OCI-LY1 (cell line): Measurements from ENCODE around the gene ADCK1.
"Not testable (repeated sequence)": the region's sequence is repeated elsewhere in the genome, so short reads cannot be mapped to it uniquely, and the experiment has no call there.

Experiments
- H2AFZ ChIP-seq: fragments of 200-600 bp; sonication (generic), shearing (Covaris generic); 2 replicates; pipeline ENCODE4 v1.6.0; 2014; ENCODE audit warnings: antibody characterized with exemption, mild to moderate bottlenecking, low read length
- H3F3A ChIP-seq: fragments of 200-600 bp; sonication (generic), shearing (Covaris generic); 2 replicates; pipeline ENCODE4 v1.6.0; 2014; ENCODE audit warnings: mild to moderate bottlenecking, antibody characterized with exemption, low read length, moderate library complexity; ENCODE audit not compliant: insufficient read depth
- H3K27ac ChIP-seq: fragments of 200-600 bp; sonication (generic); 2 replicates; pipeline ENCODE4 v1.5.1; 2014; ENCODE audit warnings: low read length, mixed run types, mild to moderate bottlenecking, low read depth; ENCODE audit not compliant: poor library complexity, severe bottlenecking
- H3K27me3 ChIP-seq: fragments of 200-600 bp; sonication (generic); 2 replicates; pipeline ENCODE4 v1.6.0; 2014; ENCODE audit warnings: antibody characterized with exemption, mild to moderate bottlenecking, low read length, moderate library complexity; ENCODE audit not compliant: insufficient read depth
- H3K36me3 ChIP-seq: fragments of 200-600 bp; sonication (generic); 2 replicates; pipeline ENCODE4 v1.6.1; 2014; ENCODE audit warnings: mild to moderate bottlenecking, antibody characterized with exemption, low read length, moderate library complexity, mixed read lengths; ENCODE audit not compliant: insufficient read depth
- H3K4me1 ChIP-seq: fragments of 200-600 bp; sonication (generic); 2 replicates; pipeline ENCODE4 v1.5.1; 2014; ENCODE audit warnings: mild to moderate bottlenecking, low read length, moderate library complexity; ENCODE audit not compliant: insufficient read depth, severe bottlenecking
- H3K4me2 ChIP-seq: fragments of 200-600 bp; sonication (generic), shearing (Covaris generic); 2 replicates; pipeline ENCODE4 v1.6.1; 2014; ENCODE audit warnings: low read length
- H3K4me3 ChIP-seq: fragments of 200-600 bp; sonication (generic); 2 replicates; pipeline ENCODE4 v1.5.1; 2014; ENCODE audit warnings: low read length, low read depth, mild to moderate bottlenecking, mixed read lengths; ENCODE audit not compliant: poor library complexity, severe bottlenecking
- H3K79me2 ChIP-seq: fragments of 200-600 bp; shearing (Covaris generic); 2 replicates; pipeline ENCODE4 v1.6.1; 2016; ENCODE audit warnings: mixed run types, low read length, mixed read lengths; ENCODE audit not compliant: insufficient read depth
- H3K9ac ChIP-seq: fragments of 200-600 bp; sonication (generic), shearing (Covaris generic); 2 replicates; pipeline ENCODE4 v1.6.1; 2014; ENCODE audit warnings: mild to moderate bottlenecking, low read length, mixed read lengths
- H3K9me2 ChIP-seq: fragments of 200-600 bp; sonication (generic), shearing (Covaris generic); 2 replicates; pipeline ENCODE4 v1.6.1; 2014; ENCODE audit warnings: low read depth, mild to moderate bottlenecking, low read length, mixed read lengths
- H3K9me3 ChIP-seq: fragments of 200-600 bp; shearing (Covaris generic); 2 replicates; pipeline ENCODE4 v1.6.1; 2014; ENCODE audit warnings: low read length, mixed read lengths
- H4K20me1 ChIP-seq: fragments of 200-600 bp; sonication (generic), shearing (Covaris generic); 2 replicates; pipeline ENCODE4 v1.6.0; 2016; ENCODE audit warnings: mild to moderate bottlenecking, low read length; ENCODE audit not compliant: insufficient read depth
- CTCF ChIP-seq: fragments of 200-600 bp; sonication (generic), shearing (Covaris generic); IDR thresholded peaks from 2 replicates; pipeline ENCODE4 v1.5.1; 2017; ENCODE audit warnings: mild to moderate bottlenecking, antibody characterized with exemption, low read length, moderate library complexity, mixed read lengths
- EZH2 ChIP-seq: fragments of 200-600 bp; sonication (generic), shearing (Covaris generic); IDR thresholded peaks from 2 replicates; pipeline ENCODE4 v1.8.0; 2017; ENCODE audit warnings: borderline replicate concordance, mixed run types, mild to moderate bottlenecking, antibody characterized with exemption, low read length, moderate library complexity, mixed read lengths

The ADCK1 gene

GRCh38 chr14:77911356-77911755, 111.4 kb downstream of the ADCK1 start:
- H4K20me1 ChIP-seq, result no peaks in the 10 kb centered on the region
- no peaks in the 10 kb centered on the region for H3K4me1 ChIP-seq
- H3K4me2 ChIP-seq, result no peak overlapping the region
- H3F3A ChIP-seq, result no peaks in the 10 kb centered on the region
- no peak overlapping the region for H3K27ac ChIP-seq
- no peaks in the 10 kb centered on the region for H3K9me2 ChIP-seq
- TF ChIP-seq EZH2 (no peak), CTCF (no peak)
- no peaks in the 10 kb centered on the region for H3K36me3 ChIP-seq
- H3K79me2 ChIP-seq, result no peaks in the 10 kb centered on the region
- no peaks in the 10 kb centered on the region for H3K27me3 ChIP-seq
- H2AFZ ChIP-seq, result no peak overlapping the region
- no peak overlapping the region for H3K9ac ChIP-seq
- H3K9me3 ChIP-seq, result no peaks in the 10 kb centered on the region
- no peak overlapping the region for H3K4me3 ChIP-seq

GRCh38 chr14:77912754-77913556, 113.0 kb downstream of the ADCK1 start:
- H3K9ac ChIP-seq, result no peak overlapping the region
- H3K27ac ChIP-seq, result no peak overlapping the region

GRCh38 chr14:77914073-77914721, 114.3 kb downstream of the ADCK1 start:
- Histone ChIP-seq H3K27ac (no peak overlapping the region), H3K4me1 (no peaks in the 10 kb centered on the region), H3K9me2 (no peaks in the 10 kb centered on the region), H3K36me3 (no peaks in the 10 kb centered on the region), H4K20me1 (no peaks in the 10 kb centered on the region), H3K27me3 (no peaks in the 10 kb centered on the region), H2AFZ (no peak overlapping the region), H3K9ac (no peak overlapping the region), H3K4me2 (no peak overlapping the region), H3K4me3 (no peak overlapping the region), H3K79me2 (no peaks in the 10 kb centered on the region), H3K9me3 (no peaks in the 10 kb centered on the region), H3F3A (no peaks in the 10 kb centered on the region)
- TF ChIP-seq CTCF (no peak), EZH2 (no peak)

More at GRCh38 chr14:77912754-77913556, 113.0 kb downstream of the ADCK1 start:
- Histone ChIP-seq H3F3A (no peaks in the 10 kb centered on the region), H3K36me3 (no peaks in the 10 kb centered on the region), H4K20me1 (no peaks in the 10 kb centered on the region), H3K9me2 (no peaks in the 10 kb centered on the region), H2AFZ (no peak overlapping the region), H3K79me2 (no peaks in the 10 kb centered on the region), H3K4me3 (no peak overlapping the region), H3K4me1 (no peaks in the 10 kb centered on the region), H3K4me2 (no peak overlapping the region), H3K9me3 (no peaks in the 10 kb centered on the region), H3K27me3 (no peaks in the 10 kb centered on the region)
- TF ChIP-seq EZH2, result no peak
- no peak for TF ChIP-seq CTCF

- not testable (repeated sequence) for H3K9ac ChIP-seq, H3K79me2 ChIP-seq, H3K4me3 ChIP-seq, H3K4me1 ChIP-seq, H4K20me1 ChIP-seq, H3K36me3 ChIP-seq, H3F3A ChIP-seq, H3K27ac ChIP-seq, H3K4me2 ChIP-seq, H3K27me3 ChIP-seq, H3K9me2 ChIP-seq, H2AFZ ChIP-seq, H3K9me3 ChIP-seq
These were observed 115.5 kb downstream of the ADCK1 start for GRCh38 chr14:77915390-77915789.
